ENCODE results near the gene SFI1. TPM values are rescaled to one million over a fixed set of nuclear protein-coding genes. Genes with fewer than 3 reads are reported as not detected.
A peak's percentile ranks its signal among the peaks of the same experiment; 100 is the strongest.

The SFI1 gene
- total RNA-seq, 1 donor from 2014 or later = 24.8 TPM

DNA sequence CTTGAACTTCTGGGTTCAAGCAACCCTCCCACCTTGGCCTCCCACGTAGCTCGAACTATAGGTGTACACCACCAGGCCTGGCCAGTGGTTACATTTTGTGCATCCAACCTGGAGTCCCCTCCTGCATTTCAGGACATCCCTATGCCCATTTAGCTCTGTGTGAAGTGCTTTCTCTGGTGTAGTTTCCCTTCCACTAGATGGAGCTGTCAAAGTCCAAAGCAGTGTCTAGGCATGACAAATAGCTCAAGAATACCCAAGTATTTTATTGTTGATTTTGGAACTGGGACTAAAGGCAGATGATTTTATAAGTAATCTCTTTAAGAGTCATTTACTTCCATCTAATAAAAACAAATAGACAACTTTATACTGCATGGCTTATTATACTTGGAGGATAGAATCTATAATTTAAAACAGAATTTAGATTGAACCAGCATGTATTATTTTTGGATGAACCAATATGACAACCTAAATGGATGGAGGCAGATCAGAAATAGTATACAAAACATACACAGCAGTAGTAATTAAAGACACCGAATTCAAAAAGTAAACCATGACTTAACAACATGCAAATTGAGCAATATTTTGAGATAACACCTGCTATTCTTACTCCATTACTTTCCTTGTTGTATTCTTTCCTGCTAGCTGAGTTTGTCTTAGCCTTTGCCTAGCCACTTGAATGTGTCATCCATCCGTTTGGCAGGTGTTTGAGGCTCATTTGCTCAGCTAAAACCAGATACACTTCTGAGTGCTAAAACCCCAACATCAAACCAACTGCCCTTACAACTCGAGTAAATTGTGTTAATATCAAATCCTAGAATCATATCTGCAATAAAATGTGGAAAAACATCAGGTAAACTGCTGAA lies 44.4 kb upstream of the SFI1 start:
- H3K36me3 Mint-ChIP-seq (ENCODE audit: low read depth, unreplicated experiment) = peaks cover 17% of the 10 kb centered on the region
- peak; percentile 6 for DNase-seq (ENCODE audit: low spot score)
- H3K27ac Mint-ChIP-seq (ENCODE audit: unreplicated experiment) = no peak overlapping the region
- H3K4me3 Mint-ChIP-seq (ENCODE audit: unreplicated experiment) = no peak overlapping the region
- TF ChIP-seq, protein P1, sequence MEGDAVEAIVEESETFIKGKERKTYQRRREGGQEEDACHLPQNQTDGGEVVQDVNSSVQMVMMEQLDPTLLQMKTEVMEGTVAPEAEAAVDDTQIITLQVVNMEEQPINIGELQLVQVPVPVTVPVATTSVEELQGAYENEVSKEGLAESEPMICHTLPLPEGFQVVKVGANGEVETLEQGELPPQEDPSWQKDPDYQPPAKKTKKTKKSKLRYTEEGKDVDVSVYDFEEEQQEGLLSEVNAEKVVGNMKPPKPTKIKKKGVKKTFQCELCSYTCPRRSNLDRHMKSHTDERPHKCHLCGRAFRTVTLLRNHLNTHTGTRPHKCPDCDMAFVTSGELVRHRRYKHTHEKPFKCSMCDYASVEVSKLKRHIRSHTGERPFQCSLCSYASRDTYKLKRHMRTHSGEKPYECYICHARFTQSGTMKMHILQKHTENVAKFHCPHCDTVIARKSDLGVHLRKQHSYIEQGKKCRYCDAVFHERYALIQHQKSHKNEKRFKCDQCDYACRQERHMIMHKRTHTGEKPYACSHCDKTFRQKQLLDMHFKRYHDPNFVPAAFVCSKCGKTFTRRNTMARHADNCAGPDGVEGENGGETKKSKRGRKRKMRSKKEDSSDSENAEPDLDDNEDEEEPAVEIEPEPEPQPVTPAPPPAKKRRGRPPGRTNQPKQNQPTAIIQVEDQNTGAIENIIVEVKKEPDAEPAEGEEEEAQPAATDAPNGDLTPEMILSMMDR (IDR thresholded peaks at IDR 0.05; ENCODE audit: unreplicated experiment) = no peak
- H3K4me1 Mint-ChIP-seq (ENCODE audit: unreplicated experiment) = no peaks in the 10 kb centered on the region
- no peaks in the 10 kb centered on the region for H3K9me3 Mint-ChIP-seq (ENCODE audit: unreplicated experiment)
- H3K27me3 Mint-ChIP-seq (ENCODE audit: unreplicated experiment) = no peaks in the 10 kb centered on the region

DNA sequence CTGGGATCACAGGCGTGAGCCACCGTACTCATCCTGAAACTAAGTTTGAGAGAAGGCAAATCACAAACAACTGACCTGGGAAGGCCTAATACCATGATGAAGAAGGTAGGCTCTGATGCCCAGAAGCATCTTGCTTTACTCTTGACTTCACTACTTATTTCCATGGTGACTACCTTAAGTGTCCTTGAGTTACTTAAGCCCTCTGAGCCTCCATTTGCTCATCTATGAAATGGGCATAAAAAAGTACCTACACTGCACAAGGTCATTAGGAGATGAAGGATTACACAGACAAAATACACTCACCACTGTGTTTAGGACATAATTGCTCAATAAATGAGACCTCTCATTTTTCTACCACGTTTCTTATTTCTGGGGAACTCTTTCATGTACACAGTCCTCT lies 34.6 kb upstream of the SFI1 start:
- Mint-ChIP-seq H3K4me3 (ENCODE audit: unreplicated experiment) (peak overlapping the region; percentile 57), H3K36me3 (ENCODE audit: low read depth, unreplicated experiment) (peaks cover 37% of the 10 kb centered on the region), H3K27me3 (ENCODE audit: unreplicated experiment) (no peaks in the 10 kb centered on the region), H3K4me1 (ENCODE audit: unreplicated experiment) (no peaks in the 10 kb centered on the region), H3K27ac (ENCODE audit: unreplicated experiment) (no peak overlapping the region), H3K9me3 (ENCODE audit: unreplicated experiment) (no peaks in the 10 kb centered on the region)
- no peak for DNase-seq (ENCODE audit: low spot score)
- TF ChIP-seq, protein P1 (IDR thresholded peaks at IDR 0.05; ENCODE audit: unreplicated experiment) = no peak

DNA sequence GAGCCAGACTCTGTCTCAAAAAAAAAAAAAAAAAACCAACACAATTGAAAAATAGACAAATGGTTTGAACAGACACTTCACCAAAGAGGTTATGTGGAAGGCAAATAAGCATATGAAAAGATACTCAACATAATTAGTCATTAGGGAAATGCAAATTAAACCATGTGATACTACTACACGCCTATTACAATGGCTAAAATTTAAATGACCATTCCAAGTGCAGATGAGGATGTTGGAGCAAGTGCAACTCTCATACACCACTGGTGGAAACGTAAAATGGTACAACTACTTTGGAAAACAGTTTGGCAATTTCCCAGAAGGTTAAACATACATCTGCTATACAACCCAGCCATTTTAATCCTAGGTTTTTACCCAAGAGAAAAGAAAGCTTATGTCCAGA lies 31.0 kb upstream of the SFI1 start:
- DNase-seq (ENCODE audit: low spot score) = no peak
- no peak overlapping the region for H3K27ac Mint-ChIP-seq (ENCODE audit: unreplicated experiment)
- H3K9me3 Mint-ChIP-seq (ENCODE audit: unreplicated experiment) = no peaks in the 10 kb centered on the region
- TF ChIP-seq, protein P1 (IDR thresholded peaks at IDR 0.05; ENCODE audit: unreplicated experiment) = no peak
- no peak overlapping the region for H3K4me3 Mint-ChIP-seq (ENCODE audit: unreplicated experiment)
- peaks cover 39% of the 10 kb centered on the region for H3K36me3 Mint-ChIP-seq (ENCODE audit: low read depth, unreplicated experiment)
- no peaks in the 10 kb centered on the region for H3K4me1 Mint-ChIP-seq (ENCODE audit: unreplicated experiment)
- peaks cover 1% of the 10 kb centered on the region for H3K27me3 Mint-ChIP-seq (ENCODE audit: unreplicated experiment)

DNA sequence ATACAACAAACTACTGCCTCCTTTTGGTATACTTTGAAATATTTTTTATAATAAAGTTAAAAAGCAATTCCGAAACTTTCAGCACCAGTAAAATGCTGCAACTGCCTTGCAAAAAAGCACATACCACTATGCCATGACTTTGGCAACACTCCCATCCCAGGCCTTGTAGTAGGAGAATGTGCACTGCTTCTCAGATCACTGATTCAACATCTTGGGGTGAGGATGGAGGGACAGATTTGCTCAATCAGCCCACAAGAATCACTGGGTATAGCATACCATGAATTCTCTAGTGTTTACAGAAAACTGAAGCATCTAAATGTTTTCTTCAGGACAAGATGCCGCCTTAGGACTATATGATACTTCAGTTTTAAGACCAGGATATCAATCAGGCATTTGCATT lies 21.6 kb upstream of the SFI1 start:
- H3K4me1 Mint-ChIP-seq (ENCODE audit: unreplicated experiment) = no peaks in the 10 kb centered on the region
- no peak overlapping the region for H3K4me3 Mint-ChIP-seq (ENCODE audit: unreplicated experiment)
- no peaks in the 10 kb centered on the region for H3K27me3 Mint-ChIP-seq (ENCODE audit: unreplicated experiment)
- TF ChIP-seq, protein P1 (IDR thresholded peaks at IDR 0.05; ENCODE audit: unreplicated experiment) = no peak
- no peaks in the 10 kb centered on the region for H3K9me3 Mint-ChIP-seq (ENCODE audit: unreplicated experiment)
- no peak for DNase-seq (ENCODE audit: low spot score)
- peaks cover 7% of the 10 kb centered on the region for H3K36me3 Mint-ChIP-seq (ENCODE audit: low read depth, unreplicated experiment)
- no peak overlapping the region for H3K27ac Mint-ChIP-seq (ENCODE audit: unreplicated experiment)

DNA sequence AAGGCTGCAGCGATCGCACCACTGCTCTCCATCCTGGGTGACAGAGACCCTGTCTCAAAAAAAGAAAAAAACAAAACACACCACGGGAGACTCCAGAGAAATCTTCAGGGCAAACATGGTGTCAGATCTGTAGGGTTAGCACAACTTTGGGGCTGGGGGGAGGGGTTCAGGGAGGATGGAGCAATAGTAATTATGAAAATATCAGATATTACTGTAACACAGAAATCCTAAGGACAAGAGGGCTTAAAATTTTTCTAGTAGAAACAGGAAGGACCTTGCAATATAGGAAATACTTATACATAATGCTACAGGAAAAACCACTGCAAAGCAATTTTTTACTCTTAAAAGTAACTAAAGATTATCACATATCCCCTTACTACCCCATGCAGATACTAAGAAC lies 20.5 kb upstream of the SFI1 start:
- H3K27ac Mint-ChIP-seq (ENCODE audit: unreplicated experiment) = no peak overlapping the region
- peaks cover 10% of the 10 kb centered on the region for H3K36me3 Mint-ChIP-seq (ENCODE audit: low read depth, unreplicated experiment)
- DNase-seq (ENCODE audit: low spot score) = no peak
- no peak overlapping the region for H3K4me3 Mint-ChIP-seq (ENCODE audit: unreplicated experiment)
- H3K4me1 Mint-ChIP-seq (ENCODE audit: unreplicated experiment) = no peaks in the 10 kb centered on the region
- TF ChIP-seq, protein P1 (IDR thresholded peaks at IDR 0.05; ENCODE audit: unreplicated experiment) = no peak
- no peaks in the 10 kb centered on the region for H3K27me3 Mint-ChIP-seq (ENCODE audit: unreplicated experiment)
- H3K9me3 Mint-ChIP-seq (ENCODE audit: unreplicated experiment) = no peaks in the 10 kb centered on the region
